Stimulated activated memory B cell treated with anti-CD40 and anti-IgM and Interleukin-4, amounts not matched to agents 10 μg/mL and 1 μg/mL and 100 μg/mL, for 72 hours (primary cell): Measurements from ENCODE around the gene FCGBP.

Experiments used
- ATAC-seq: fragments of 150-1000 bp; cut with Tn5 transposase; 2 replicates; pipeline ENCODE4 v1.10.0; 2021
- H3K27ac Mint-ChIP-seq: one replicate; pipeline ENCODE4 v1.8.0; 2022; ENCODE audit warnings: mild to moderate bottlenecking, mixed read lengths
- H3K27me3 Mint-ChIP-seq: one replicate; pipeline ENCODE4 v1.8.0; 2022; ENCODE audit warnings: mixed read lengths
- H3K36me3 Mint-ChIP-seq: one replicate; pipeline ENCODE4 v1.8.0; 2022; ENCODE audit warnings: mixed read lengths
- H3K4me1 Mint-ChIP-seq: one replicate; pipeline ENCODE4 v1.8.0; 2022; ENCODE audit warnings: mixed read lengths
- H3K4me3 Mint-ChIP-seq: one replicate; pipeline ENCODE4 v1.8.0; 2022; ENCODE audit warnings: mild to moderate bottlenecking, moderate library complexity, mixed read lengths
- H3K9me3 Mint-ChIP-seq: one replicate; pipeline ENCODE4 v1.8.0; 2022; ENCODE audit warnings: mixed read lengths

Gene FCGBP

DNA sequence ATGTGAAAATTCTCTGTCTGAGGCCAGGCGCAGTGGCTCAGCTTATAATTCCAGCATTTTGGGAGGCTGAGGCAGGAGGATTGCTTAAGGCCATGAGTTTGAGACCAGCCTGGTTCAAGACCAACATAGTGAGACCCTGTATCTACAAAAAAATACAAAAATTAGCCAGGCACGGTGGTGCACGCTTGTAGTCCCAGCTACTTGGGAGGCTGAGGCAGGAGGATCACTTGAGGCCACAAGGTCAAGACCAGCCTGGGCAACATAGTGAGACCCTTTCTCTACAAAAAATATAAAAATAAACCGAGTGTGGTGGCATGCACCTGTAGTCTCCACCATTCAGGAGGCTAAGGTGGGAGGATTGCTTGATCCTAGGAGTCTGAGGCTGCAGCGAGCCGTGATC is 2.2 kb upstream of the FCGBP start:
- Mint-ChIP-seq H3K27ac (peak overlapping the region; percentile 65), H3K4me1 (peaks cover 71% of the 10 kb centered on the region), H3K4me3 (no peak overlapping the region), H3K27me3 (no peaks in the 10 kb centered on the region), H3K9me3 (peaks cover 7% of the 10 kb centered on the region), H3K36me3 (peaks cover 16% of the 10 kb centered on the region)
- no peak for ATAC-seq

DNA sequence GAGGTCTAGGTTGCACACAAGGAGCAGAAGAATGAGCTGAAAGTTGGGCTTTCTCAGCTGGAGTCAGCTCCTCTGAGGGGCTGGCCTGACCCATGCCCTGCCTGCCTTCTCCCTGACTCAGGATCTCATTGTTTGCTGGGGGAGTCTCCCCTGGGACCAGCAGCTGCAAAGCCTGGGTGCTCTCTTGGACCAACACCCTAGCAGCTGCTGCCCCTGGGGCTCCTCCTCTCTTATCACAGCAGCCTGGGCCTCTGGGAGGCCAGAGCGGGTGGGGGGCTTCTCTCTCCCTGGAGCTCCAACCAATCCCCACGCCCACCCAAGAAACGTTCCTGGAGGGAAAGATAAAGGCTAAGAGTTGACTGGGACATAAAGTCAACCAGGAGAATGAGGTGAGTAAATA is 1.6 kb upstream of the FCGBP start:
- peaks cover 16% of the 10 kb centered on the region for H3K36me3 Mint-ChIP-seq
- H3K27ac Mint-ChIP-seq: peak overlapping the region; percentile 65
- peaks cover 7% of the 10 kb centered on the region for H3K9me3 Mint-ChIP-seq
- H3K4me1 Mint-ChIP-seq: peaks cover 65% of the 10 kb centered on the region
- no peak for ATAC-seq
- no peaks in the 10 kb centered on the region for H3K27me3 Mint-ChIP-seq
- H3K4me3 Mint-ChIP-seq: no peak overlapping the region

DNA sequence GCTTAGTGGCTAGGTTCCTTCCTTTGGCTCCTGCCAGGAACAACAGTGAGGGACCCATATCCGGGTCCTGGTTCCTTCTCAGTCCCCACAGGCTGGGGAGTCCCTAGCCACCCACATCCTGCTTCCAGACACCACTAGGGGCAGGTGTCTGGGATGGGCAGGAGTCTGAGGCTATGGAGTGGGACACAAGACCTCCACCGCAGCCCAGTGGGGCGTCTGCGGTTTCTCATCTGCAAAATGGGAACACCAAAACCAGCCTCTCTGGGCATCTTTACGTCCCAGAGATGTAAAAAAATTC is 879 bp upstream of the FCGBP start:
- ATAC-seq: no peak
- H3K27ac Mint-ChIP-seq: peak overlapping the region; percentile 65
- H3K9me3 Mint-ChIP-seq: peaks cover 5% of the 10 kb centered on the region
- no peak overlapping the region for H3K4me3 Mint-ChIP-seq
- H3K36me3 Mint-ChIP-seq: peaks cover 10% of the 10 kb centered on the region
- no peaks in the 10 kb centered on the region for H3K27me3 Mint-ChIP-seq
- H3K4me1 Mint-ChIP-seq: peaks cover 58% of the 10 kb centered on the region

DNA sequence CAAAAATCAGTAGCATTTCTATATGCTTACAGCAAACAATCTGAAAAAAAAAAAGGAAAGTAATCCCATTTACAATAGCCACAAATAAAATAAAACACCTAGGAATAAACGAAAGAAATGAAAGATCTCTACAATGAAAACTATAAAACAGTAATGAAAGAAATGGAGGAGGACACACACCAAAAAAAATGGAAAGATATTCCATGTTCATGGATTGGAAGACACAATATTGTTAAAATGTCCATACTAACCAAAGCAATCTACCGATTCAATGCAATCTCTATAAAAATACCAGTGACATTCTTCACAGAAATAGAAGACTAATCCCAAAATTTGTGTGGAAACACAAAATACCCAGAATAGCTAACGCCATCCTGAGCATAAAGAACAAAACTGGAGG is 4.7 kb downstream of the FCGBP start:
- H3K27ac Mint-ChIP-seq: no peak overlapping the region
- H3K9me3 Mint-ChIP-seq: no peaks in the 10 kb centered on the region
- no peaks in the 10 kb centered on the region for H3K27me3 Mint-ChIP-seq
- peaks cover 20% of the 10 kb centered on the region for H3K4me1 Mint-ChIP-seq
- no peak for ATAC-seq
- H3K36me3 Mint-ChIP-seq: peaks cover 10% of the 10 kb centered on the region
- H3K4me3 Mint-ChIP-seq: no peak overlapping the region

DNA sequence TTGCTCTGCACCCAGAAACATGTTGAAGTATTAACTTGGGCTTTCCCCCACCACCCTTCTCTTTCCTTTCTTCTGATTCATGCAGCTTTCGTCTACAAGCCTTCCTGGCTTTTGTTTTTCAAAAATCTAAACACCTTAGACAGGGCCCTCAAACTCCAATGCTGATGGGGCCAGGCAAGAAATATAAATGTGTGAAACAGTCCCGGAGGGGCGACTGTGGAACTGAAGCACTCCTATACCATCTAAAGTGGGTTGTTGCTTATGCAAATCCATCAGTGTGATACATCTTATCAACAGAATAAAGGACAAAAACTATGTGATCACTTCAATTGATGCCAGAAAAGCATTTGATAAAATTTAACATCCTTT is 6.1 kb downstream of the FCGBP start:
- Mint-ChIP-seq H3K4me3 (no peak overlapping the region), H3K27ac (no peak overlapping the region), H3K9me3 (no peaks in the 10 kb centered on the region), H3K36me3 (peaks cover 10% of the 10 kb centered on the region), H3K27me3 (no peaks in the 10 kb centered on the region), H3K4me1 (peaks cover 6% of the 10 kb centered on the region)
- ATAC-seq: no peak

DNA sequence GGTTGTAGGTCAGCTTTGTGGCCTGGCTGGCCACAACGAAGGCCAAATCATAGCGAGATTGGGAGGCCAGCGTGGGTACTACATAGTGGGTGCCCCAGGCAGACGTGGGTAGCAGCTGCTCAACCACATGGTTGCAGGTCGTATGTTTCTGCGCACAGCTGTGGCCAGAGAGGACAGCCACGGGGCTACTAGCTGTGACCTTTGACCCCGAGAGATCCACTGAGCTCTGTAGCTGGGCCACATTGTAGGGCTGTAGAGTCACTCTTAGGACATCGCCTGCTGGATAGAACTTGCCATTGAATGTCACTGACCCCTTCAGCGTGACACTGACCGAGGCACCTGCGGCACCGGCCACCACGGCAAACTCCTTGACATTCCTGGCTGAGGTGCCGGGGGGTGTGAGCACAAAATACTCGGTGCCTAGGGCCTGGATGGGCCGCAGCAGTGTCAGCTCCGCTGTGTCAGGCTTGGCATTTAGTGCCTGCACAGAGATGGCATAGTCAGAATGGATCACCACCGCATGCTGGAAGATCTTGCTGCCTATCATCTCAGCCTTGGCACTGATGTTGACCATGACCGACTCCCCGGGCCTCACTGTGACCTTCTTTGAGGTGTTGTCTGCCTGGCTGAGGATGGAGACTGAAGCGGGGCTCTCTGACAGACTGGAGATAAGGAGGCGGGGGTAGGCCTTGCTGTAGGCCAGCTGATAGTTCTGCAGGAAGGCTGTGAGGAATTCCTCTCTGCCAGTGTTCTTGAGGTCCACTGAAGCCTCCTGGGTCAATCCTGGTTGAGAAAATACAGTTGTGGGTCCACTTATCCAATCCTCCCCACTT is 6.7 kb downstream of the FCGBP start:
- Mint-ChIP-seq H3K4me1 (peaks cover 6% of the 10 kb centered on the region), H3K27me3 (no peaks in the 10 kb centered on the region), H3K4me3 (no peak overlapping the region), H3K27ac (no peak overlapping the region), H3K9me3 (no peaks in the 10 kb centered on the region), H3K36me3 (peaks cover 10% of the 10 kb centered on the region)
- ATAC-seq: no peak

DNA sequence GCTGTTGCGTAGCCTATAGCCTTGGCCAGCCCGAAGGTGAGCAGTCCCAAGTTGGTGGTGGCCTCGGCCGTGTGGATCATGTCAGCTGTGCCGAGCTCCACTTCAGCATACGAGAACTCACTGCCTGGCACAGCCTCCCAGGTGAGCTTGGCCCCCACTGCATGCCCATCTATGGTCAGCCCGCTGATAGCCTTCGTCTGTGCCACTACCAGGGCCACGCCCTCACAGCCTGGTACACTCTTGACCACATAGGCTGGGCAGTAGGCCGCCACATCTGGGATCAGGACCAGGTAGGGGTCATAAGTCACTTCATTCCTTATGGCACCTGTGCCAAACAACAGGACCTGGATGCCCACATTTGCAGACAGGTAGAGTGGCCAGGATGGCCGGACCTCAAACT is 7.4 kb downstream of the FCGBP start:
- Mint-ChIP-seq H3K36me3 (peaks cover 10% of the 10 kb centered on the region), H3K9me3 (no peaks in the 10 kb centered on the region), H3K27me3 (no peaks in the 10 kb centered on the region), H3K4me3 (no peak overlapping the region), H3K4me1 (peaks cover 4% of the 10 kb centered on the region), H3K27ac (no peak overlapping the region)
- no peak for ATAC-seq

DNA sequence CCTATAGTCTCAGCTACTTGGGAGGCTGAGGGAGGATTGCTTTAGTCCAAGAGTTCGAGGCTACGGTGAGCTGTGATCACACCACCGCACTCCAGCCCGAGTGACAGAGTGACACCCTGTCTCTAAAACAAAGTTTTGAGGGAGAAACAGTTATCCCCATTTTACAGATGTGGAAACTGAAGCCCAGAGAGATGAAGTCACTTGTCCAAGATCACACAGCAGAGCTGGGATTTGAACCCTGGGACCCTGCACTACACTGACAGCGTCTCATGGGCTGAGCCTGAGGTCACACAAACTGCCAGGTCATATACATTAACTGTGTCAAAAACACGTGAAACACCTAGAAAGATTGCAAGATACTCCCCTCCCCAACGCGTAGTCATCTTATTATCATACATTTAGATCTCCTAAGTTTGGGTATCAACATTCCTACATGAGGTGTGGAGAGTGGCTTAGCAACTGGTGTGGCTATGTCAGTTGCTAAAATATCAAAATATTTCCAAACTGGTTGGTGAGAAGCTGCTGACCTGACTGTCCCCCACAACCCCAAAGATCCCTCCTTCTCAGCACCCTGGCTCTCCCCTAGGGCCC is 8.2 kb downstream of the FCGBP start:
- H3K9me3 Mint-ChIP-seq: no peaks in the 10 kb centered on the region
- no peak overlapping the region for H3K27ac Mint-ChIP-seq
- H3K4me3 Mint-ChIP-seq: no peak overlapping the region
- no peak for ATAC-seq
- H3K36me3 Mint-ChIP-seq: peaks cover 10% of the 10 kb centered on the region
- no peaks in the 10 kb centered on the region for H3K27me3 Mint-ChIP-seq
- no peaks in the 10 kb centered on the region for H3K4me1 Mint-ChIP-seq

DNA sequence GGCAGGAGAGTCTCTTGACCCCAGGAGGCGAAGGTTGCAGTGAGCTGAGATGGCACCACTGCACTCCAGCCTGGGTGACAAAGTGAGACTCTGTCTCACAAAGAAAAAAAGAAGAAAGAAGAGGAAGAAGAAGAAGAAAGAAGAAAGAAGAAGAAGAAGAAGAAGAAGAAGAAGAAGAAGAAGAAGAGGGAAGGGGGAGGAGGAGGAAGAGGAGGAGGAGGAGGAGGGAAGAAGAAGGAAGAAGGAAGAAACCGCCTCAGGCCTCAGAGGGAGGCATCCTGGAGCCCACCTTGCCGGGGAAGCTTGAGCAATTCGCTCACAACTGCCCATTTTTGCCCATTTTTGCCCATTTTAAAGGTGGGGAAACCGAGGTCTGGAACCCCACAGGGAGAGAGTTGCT is 9.5 kb downstream of the FCGBP start:
- Mint-ChIP-seq H3K4me1 (no peaks in the 10 kb centered on the region), H3K36me3 (peaks cover 6% of the 10 kb centered on the region), H3K9me3 (no peaks in the 10 kb centered on the region), H3K27ac (no peak overlapping the region), H3K4me3 (no peak overlapping the region), H3K27me3 (no peaks in the 10 kb centered on the region)
- no peak for ATAC-seq

DNA sequence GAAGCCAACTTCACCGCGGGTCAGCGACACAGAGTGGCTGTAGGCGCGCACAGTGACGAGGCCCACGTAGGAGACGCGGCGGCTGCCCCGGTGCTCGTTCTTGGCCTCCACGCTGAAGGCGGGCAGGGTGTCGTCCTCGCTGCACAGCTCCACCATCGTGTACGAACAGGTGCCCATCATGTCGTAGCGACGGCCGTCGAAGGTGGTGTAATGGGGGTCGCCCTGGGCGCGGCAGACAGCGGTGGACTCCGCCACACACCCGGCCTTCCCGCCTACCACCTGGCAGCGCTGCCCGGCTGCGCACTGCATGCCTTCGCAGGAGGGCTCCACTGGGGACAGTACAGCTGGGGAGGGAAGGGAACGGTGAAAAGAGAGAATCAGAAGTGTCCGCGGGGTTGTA is 10.0 kb downstream of the FCGBP start:
- ATAC-seq: no peak
- Mint-ChIP-seq H3K9me3 (no peaks in the 10 kb centered on the region), H3K27ac (no peak overlapping the region), H3K27me3 (no peaks in the 10 kb centered on the region), H3K4me3 (no peak overlapping the region), H3K36me3 (peaks cover under 1% of the 10 kb centered on the region), H3K4me1 (no peaks in the 10 kb centered on the region)

DNA sequence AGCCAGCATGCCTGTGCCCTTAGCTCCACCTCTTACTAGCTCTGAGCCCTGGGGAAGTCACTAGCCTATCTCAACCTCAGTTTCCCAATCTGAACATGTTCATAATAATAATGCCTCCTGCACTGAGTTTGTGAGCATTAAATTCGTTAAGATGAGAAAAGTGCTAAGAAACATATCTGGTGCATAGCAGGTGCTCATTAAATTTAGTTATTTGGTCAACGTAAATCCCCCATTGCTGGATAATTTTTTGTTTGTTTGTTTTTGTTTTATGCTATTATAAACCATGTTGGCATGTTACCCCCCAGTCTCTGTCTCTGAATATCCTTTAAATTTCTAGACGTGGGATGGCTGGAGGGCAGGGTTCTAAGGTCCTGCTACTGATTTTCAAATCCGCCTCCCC is 10.6 kb downstream of the FCGBP start:
- Mint-ChIP-seq H3K4me1 (no peaks in the 10 kb centered on the region), H3K4me3 (no peak overlapping the region), H3K36me3 (no peaks in the 10 kb centered on the region), H3K27me3 (no peaks in the 10 kb centered on the region), H3K9me3 (no peaks in the 10 kb centered on the region), H3K27ac (no peak overlapping the region)
- no peak for ATAC-seq

DNA sequence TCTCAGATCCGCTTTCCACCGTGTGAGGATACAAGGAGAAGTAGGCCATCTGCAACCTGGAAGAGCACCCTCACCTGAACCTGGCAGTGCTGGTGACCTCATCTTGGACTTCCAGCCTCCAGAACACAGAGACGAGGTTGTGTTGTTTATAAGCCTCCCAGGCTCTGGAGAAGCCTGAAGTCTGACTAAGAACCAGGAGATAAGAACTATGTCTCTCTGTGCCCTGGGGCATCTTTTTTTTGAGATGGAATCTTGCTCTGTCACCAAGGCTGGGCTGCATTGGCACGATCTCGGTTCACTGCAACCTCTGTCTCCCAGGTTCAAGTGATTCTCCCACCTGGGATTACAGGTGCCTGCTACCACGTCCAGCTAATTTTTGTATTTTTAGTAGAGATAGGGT is 14.5 kb downstream of the FCGBP start:
- Mint-ChIP-seq H3K36me3 (peaks cover 6% of the 10 kb centered on the region), H3K4me1 (peaks cover 16% of the 10 kb centered on the region), H3K27me3 (no peaks in the 10 kb centered on the region), H3K9me3 (no peaks in the 10 kb centered on the region), H3K27ac (no peak overlapping the region), H3K4me3 (no peak overlapping the region)
- ATAC-seq: no peak

DNA sequence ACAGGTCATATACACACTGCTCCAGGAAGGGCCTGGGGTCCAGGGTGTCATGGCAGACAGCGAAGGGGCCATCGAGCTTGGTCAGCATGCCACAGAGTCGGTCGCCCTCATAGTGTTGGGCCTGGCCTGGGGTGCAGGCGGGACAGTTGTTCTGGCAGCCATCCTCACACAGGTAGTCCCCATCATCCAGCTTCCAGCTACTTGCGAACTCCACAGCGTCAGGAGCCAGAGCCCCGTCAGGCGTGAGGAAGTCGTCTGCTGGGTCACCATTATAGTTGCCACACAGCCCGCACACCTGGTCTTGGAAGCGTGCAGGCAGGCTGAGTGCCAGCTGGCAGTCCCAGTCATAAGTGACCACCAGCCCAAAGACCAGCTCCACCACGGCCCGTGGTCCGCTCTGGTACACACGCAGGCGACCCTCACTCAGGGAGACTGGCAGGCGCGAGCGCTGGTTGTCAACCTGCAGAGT is 16.2 kb downstream of the FCGBP start:
- H3K27ac Mint-ChIP-seq: no peak overlapping the region
- ATAC-seq: no peak
- H3K36me3 Mint-ChIP-seq: peaks cover 6% of the 10 kb centered on the region
- H3K4me3 Mint-ChIP-seq: no peak overlapping the region
- H3K9me3 Mint-ChIP-seq: no peaks in the 10 kb centered on the region
- H3K27me3 Mint-ChIP-seq: no peaks in the 10 kb centered on the region
- H3K4me1 Mint-ChIP-seq: peaks cover 16% of the 10 kb centered on the region

DNA sequence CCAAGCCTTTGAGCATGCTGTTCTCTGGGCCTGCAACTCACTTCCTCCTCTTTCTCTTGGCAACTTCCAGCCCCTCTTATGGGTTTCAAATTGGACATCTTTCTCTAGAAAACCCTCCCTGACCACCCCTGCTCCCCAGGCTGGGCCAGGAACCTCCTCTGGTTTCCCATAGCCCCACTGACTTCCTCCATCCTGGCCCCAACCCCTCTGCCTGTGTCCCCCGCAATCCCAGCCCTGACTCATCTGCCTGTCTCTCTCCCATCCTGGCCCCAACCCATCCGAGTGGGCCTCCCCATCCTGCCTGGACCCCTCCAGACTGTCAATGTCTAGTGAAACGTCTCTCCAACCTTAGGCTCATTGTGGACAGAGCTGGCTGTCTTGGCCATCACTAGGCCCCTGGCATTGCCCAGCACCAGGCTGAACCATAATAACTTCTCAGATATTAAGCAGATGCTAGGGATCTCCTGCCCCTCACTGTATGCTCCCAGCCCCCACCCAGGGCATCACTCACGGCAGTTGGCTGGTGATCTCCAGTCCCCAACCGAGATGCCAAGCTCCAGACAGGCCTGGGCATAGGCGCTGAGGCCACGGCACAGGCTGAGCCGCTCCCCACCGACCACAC is 16.8 kb downstream of the FCGBP start:
- no peak overlapping the region for H3K27ac Mint-ChIP-seq
- ATAC-seq: no peak
- no peak overlapping the region for H3K4me3 Mint-ChIP-seq
- no peaks in the 10 kb centered on the region for H3K27me3 Mint-ChIP-seq
- peaks cover 16% of the 10 kb centered on the region for H3K4me1 Mint-ChIP-seq
- H3K36me3 Mint-ChIP-seq: peaks cover 6% of the 10 kb centered on the region
- H3K9me3 Mint-ChIP-seq: no peaks in the 10 kb centered on the region

DNA sequence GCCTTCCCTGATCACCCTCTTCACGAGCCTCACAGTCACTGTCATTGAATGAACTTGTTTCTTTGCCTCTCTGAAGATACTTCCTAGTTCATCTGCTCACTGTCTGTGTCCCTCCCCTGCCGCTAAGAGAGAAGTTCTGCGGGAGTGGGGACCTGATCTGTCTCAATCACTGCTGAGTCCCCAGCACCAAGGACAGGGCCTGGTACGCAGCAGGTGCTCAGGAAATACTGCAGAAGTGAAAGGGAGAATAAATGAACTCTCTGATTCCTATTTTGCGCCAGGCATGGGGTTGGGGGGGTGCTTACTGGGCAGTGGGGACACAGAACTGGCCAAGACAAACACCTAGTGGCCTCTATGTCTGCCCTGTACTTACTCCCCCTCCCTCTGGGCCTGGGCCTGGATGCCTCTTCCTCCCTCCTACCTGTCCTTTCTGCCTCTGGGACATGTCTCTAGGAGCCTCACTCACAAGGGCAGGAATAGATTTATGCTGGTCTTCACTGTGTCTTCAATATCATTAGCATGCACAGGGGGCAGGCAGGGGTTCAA is 17.5 kb downstream of the FCGBP start:
- ATAC-seq: no peak
- H3K9me3 Mint-ChIP-seq: no peaks in the 10 kb centered on the region
- H3K4me1 Mint-ChIP-seq: peaks cover 16% of the 10 kb centered on the region
- no peaks in the 10 kb centered on the region for H3K27me3 Mint-ChIP-seq
- no peak overlapping the region for H3K4me3 Mint-ChIP-seq
- peaks cover 6% of the 10 kb centered on the region for H3K36me3 Mint-ChIP-seq
- H3K27ac Mint-ChIP-seq: no peak overlapping the region

DNA sequence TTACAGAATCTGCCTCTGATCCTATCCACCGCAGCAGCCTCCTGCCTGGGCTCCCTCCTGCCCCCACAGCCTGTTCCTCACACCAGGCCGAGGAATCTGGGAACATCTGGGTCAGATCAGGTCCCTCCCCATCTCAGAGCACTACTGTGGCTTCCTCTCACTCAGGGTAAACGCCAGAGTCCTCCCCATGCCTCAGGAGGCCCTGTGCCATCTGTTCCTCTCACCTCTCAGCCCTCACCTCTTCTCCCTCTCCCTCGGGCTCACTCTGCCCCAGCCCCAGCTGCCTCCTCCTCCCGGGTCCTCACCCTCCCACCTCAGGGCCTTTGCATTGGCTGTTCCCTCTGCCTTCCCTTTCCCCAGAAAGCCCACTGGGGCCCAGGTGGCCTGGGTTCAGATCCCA is 18.2 kb downstream of the FCGBP start:
- ATAC-seq: no peak
- Mint-ChIP-seq H3K27me3 (no peaks in the 10 kb centered on the region), H3K36me3 (peaks cover 6% of the 10 kb centered on the region), H3K4me1 (peaks cover 16% of the 10 kb centered on the region), H3K9me3 (no peaks in the 10 kb centered on the region), H3K4me3 (no peak overlapping the region), H3K27ac (no peak overlapping the region)
